Measurements from ENCODE around the gene YKT6.

The YKT6 gene

GRCh38 chr7:44216521-44217222, 15.9 kb downstream of the YKT6 start:
- FAIRE-seq (no peak), DNase-seq (ENCODE audit: insufficient read length, low spot score) (no peak)

- FAIRE-seq (no peak), DNase-seq (ENCODE audit: insufficient read length, low spot score) (no peak)
These were observed 16.5 kb downstream of the YKT6 start for GRCh38 chr7:44217223-44217714.

DNA sequence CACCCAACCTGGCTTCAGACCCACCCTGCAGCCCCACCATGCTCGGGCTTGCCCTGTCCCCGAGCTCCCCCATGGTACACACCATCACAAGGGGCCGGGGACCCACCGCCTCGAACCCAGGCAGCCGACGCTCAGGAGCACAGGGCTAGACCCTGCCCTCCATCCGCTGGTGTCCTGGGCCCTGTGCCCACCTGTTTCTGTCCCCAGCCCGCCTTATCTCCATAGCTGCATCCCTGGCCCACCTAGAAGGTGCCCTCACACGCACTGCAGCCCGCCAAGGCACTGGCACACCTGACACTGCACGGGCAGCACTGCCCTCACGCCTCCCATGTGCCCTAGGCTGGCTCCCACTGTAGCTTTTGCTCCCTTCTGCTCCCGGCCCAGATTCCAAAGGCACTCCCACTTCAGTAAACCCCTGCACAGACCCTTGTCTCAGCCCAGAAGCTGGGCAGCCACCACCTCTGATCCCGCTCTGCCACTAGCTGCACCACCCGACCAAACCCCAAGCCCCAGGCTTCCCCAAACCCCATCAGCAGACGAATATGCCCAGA, 17.1 kb downstream of the YKT6 start:
- no peak for FAIRE-seq
- no peak for DNase-seq (ENCODE audit: insufficient read length, low spot score)

DNA sequence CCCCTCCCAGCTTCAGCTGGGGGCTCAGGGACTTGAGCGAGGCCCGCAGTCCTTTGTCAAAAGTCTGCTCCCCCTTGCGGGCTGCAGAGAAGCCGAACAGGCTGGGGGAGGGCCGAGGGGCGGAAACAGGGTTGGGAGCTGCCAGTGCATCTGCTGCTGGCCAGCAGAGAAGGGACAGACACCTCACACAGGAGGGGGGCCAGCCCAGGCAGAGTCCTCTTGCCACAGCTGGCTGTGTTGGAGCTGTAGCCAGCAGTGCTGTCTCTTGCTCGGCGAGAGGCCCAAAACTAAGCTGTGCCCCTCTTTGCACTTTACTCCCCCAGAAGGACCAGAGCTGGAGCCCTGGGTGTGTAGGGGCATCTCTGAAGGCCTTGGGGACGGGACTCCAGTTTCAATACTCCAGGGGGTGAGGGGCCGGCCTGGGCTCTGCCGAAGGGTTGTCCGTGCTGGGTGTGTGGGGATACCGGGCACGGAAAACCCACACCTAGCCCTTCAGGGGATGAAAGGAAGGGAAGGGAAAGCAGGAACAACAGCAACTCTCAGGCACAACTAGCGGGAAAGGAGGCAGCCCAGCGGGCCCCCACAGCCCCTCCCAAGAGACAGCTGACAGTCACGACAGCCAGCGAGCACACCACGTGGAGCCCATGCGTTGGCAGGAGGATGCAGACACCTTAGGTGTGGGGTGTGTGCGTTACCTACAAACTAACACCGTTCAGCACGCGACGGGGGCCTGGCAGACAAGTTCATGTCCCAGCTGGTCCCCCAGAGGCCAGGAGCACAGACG, 17.8 kb downstream of the YKT6 start:
- FAIRE-seq: no peak
- no peak for DNase-seq (ENCODE audit: insufficient read length, low spot score)

DNA sequence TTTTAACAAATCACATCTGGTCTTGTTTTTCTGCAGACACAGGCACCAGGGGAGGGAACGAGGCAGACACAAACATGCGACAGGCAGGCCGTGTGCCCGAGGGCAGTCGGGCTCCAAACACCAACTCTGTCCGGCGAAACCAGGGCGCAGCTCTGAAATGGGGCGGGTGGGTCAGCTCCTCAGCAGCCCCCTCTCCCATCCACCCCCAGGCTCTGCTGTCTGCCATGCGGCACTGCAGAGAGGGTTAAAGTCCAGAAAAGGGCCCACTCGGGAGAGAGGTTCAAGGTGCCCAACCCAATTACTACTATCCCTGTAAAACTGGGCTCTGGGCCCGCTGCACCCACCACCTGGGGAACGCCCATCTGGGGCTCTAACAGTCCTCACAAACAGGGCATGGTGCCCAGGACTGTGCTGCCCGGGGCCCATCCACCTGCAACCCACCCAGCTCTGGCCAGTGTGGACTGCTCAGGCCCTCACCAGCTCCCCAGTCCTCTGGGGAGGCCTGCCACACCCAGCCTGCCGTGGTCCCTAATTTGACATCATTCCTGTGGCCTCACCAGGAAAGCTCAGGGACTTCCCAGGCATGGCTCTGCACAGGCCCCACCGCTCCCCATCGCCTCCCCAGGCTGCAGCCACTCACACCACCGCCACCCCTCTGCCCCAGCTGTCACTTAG, 18.7 kb downstream of the YKT6 start:
- FAIRE-seq: no peak

DNA sequence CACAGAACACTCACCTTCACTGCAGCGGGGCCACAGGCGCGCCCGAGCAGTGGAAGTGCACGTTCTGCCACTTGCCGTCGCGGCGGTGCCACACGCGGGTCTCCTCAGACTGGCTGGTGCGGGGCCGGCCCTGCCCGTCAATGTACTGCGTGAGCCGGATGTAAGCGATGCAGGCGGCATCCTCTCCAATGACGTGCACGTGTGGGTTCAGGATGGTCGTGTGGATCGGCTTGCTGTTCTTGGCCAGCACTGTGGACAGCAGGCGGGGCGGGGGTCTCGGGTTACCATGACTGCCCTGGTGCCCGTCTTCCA, 19.2 kb downstream of the YKT6 start:
- DNase-seq (ENCODE audit: insufficient read length, low spot score) (no peak), FAIRE-seq (no peak)

More for the DNA sequence above, 18.7 kb downstream of the YKT6 start:
- no peak for DNase-seq (ENCODE audit: insufficient read length, low spot score)

- DNase-seq (ENCODE audit: insufficient read length, low spot score): no peak
- FAIRE-seq: no peak
These were observed 19.8 kb downstream of the YKT6 start for GRCh38 chr7:44220358-44221112.

- no peak for FAIRE-seq
- DNase-seq (ENCODE audit: insufficient read length, low spot score): no peak
These were observed 20.5 kb downstream of the YKT6 start for GRCh38 chr7:44221231-44221791.

DNA sequence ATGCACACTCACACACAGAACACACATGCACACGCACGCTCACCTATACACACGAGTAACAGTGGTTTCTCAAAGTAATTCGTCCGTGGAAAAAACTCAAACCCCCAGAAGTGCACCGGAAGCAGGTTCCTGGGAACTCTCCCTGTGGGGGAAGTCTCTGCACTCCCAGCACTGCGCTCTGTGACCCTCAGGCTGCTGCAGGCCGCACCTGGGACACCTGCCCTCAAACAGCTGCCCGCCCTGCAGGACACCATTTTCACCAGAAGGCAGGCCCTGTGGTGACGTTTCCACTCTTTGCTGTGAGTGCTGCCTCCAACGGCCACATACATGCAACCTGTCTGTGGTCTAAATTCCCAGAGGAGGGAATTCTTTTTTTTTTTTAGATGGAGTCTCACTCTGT, 21.3 kb downstream of the YKT6 start:
- FAIRE-seq: no peak
- no peak for DNase-seq (ENCODE audit: insufficient read length, low spot score)

DNA sequence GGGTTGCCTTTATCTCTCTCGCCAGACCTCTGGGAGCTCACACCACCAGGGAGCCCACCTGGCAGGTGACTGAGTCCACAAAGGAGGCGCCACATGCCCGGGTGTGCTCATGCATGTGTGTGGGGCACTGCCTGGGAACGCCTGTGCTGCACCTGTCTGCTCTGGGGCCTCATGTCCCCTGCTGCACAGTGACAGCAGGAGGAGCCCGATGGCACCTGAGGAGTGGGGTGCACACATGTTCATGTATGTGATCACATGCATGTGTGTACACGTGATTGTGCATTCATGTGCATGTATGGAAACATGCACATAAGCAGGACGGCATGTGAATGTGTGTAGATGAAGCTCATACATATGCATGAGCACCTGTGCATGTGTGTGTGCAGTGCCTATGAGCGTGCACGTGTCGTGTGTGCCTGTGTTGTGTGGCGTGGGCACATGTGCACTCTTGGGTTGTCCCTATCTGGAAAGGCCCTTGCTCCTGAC, 22.0 kb downstream of the YKT6 start:
- no peak for DNase-seq (ENCODE audit: insufficient read length, low spot score)
- FAIRE-seq: no peak

- DNase-seq (ENCODE audit: insufficient read length, low spot score): no peak
- FAIRE-seq: no peak
These were observed 22.7 kb downstream of the YKT6 start for GRCh38 chr7:44223362-44224079.

GRCh38 chr7:44224080-44224973, 23.5 kb downstream of the YKT6 start:
- DNase-seq (ENCODE audit: insufficient read length, low spot score) (no peak), FAIRE-seq (no peak)

DNA sequence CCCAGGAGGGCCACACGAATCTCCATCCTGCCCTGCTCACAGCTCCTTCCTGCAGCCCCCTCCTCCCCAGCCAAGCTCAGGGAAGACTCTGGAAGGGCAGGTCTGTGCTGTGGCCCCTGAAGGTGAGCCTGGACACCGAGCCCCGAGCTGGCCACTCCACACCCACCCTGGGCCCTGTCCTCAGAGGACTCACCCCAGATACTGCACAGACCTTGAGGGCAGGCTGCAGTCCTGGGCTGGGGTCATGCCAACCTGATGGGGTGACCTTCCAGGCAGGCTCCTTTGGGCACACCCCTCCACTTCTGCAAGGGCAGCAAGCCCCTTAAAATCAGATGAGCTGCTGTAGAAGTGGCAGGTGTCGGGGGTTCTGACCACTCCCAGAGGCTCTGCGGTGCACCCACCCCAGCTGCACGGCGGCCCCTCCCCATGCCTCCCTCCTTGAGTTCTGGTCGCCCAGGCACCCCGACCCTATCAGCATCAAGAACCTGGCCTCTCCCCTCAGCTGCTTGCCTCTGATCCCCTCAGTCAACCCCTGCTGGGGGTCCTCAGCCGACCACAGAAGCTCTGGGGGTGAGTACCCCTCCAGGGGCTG, 24.3 kb downstream of the YKT6 start:
- DNase-seq (ENCODE audit: insufficient read length, low spot score) (no peak), FAIRE-seq (no peak)

DNA sequence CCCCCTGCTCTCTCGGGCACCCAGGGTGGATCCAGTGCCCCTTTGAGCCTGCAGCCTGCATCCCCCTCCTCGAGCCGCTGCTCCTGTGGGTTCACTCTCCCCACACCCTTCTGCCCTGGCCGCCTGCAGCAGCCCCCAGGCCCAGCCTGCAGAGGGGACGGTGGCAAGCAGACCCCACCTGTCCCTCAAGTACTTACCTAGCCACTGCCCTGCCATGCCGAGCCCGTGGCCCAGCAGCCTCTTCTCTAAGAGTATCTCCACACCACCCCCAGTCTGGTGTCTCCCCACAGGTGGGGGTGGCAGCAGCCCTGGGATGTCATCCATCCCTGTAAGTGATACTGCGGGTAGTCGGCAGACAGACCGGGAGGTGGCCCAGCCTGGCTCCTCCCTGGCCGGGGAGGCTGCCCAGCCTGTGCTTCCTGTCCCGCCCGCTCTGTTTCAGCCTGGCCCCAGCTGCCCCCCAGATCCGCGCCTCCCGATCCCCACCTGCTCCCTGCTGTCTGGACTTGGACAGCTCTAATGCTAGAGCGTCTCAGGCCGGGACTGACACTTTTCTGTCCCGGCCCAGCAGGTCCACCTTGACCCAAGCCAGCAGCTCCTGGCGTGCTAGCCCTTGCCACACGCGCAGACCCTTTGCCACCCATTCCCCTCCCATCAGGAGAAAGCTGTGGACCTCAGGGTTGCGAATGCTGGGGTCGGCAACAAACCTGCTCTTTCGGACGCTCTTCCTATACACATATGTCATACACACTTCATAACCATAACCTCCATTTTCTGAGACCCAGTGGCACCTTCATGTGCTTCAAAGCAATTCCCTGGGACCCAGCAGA, 25.0 kb downstream of the YKT6 start:
- no peak for FAIRE-seq

DNA sequence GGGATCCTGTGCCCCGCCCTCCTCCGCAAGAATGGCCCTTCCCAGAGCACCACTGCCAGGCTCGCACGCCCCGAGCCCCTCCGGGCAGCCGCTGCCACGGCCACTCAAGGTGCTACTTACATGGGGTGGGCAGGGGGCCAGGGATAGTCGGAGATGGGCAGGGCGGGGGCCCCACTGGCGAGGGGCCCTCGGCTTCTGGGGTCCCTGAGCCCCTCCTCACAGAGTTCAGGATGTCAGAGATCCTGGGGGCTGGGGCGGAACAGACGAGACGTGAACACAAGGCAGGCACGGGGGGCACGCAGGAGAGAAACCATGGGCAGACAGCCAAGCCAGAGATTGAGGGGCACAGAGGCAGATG, 25.6 kb downstream of the YKT6 start:
- DNase-seq (ENCODE audit: insufficient read length, low spot score): no peak
- no peak for FAIRE-seq

More for the DNA sequence above, 25.0 kb downstream of the YKT6 start:
- DNase-seq (ENCODE audit: insufficient read length, low spot score): no peak

DNA sequence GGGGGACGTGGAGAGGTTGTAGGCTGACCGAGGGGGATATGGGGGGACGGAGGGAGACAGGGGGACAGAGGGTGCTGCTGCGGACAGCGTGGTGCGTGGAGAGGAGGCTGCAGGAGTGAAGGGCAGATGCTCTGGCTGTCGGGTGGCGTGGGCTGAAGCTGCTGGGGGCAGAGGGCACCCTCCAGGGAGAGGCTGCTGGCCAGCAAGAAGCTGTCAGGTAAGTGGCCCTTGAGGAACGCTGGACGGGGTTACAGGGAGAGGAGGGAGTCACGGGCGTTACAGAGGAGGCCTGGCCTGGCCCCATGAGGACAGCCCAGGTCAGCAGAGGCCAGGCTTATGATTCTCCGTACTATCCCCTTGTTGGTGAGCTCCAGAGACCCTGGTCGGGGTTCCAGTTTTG, 27.1 kb downstream of the YKT6 start:
- FAIRE-seq (no peak), DNase-seq (ENCODE audit: insufficient read length, low spot score) (no peak)

- FAIRE-seq (no peak), DNase-seq (ENCODE audit: insufficient read length, low spot score) (no peak)
These were observed 28.0 kb downstream of the YKT6 start for GRCh38 chr7:44228571-44229350.

All from GM19239 (cell line).